Panc1 (cell line): ENCODE data around the gene MXRA8. TPM values are rescaled to one million over a fixed set of nuclear protein-coding genes. Genes with fewer than 3 reads are reported as not detected.

Experiments
- ATAC-seq: fragments of 200-7000 bp; cut with Tn5 transposase; 2 replicates; pipeline ENCODE4 v1.9.1; 2020; ENCODE audit warnings: mild to moderate bottlenecking, moderate library complexity
- BruUV-seq: library from RNA; stranded (reverse); fragments of 400-500 nt; replicated peaks from 2 replicates; lab custom pipeline; 2021; lab: Mats Ljungman, UMichigan
- CTCF ChIA-PET: fragments of 300-600 bp; sonication (Branson Sonifier 250); formaldehyde crosslinking; loops from one replicate; lab custom pipeline; 2022; ENCODE audit warnings: antibody characterized with exemption; lab: Charles Lee
- POLR2A ChIA-PET: fragments of 300-600 bp; sonication (Branson Sonifier 250); formaldehyde crosslinking; loops from one replicate; lab custom pipeline; 2022; ENCODE audit warnings: antibody characterized with exemption; lab: Charles Lee
- DNase-seq: peaks from one replicate; pipeline ENCODE4 v3.0.0-alpha.2; 2010; ENCODE audit warnings: low read depth, low spot score
- H3K27ac ChIP-seq: 2 replicates; pipeline ENCODE4 v1.5.1; 2011; ENCODE audit warnings: mild to moderate bottlenecking, low read length, inconsistent platforms
- H3K27me3 ChIP-seq: fragments of 200-500 bp; sonication (Bioruptor generic); 2 replicates; pipeline ENCODE4 v1.6.0; 2014; ENCODE audit warnings: low read length, inconsistent platforms; ENCODE audit not compliant: control insufficient read depth, insufficient read depth
- H3K36me3 ChIP-seq: fragments of 200-500 bp; sonication (Bioruptor generic); 2 replicates; pipeline ENCODE4 v1.5.1; 2014; ENCODE audit warnings: inconsistent platforms, mild to moderate bottlenecking, low read length, moderate library complexity; ENCODE audit not compliant: control insufficient read depth, insufficient read depth
- H3K4me1 ChIP-seq: 2 replicates; pipeline ENCODE4 v1.5.1; 2011; ENCODE audit warnings: inconsistent platforms, mild to moderate bottlenecking, low read length, moderate library complexity; ENCODE audit not compliant: control insufficient read depth, insufficient read depth
- H3K4me3 ChIP-seq, 2 experiments: 2 replicates each; pipeline ENCODE4 v1.5.1; 2011 to 2012; ENCODE audit warnings: low read depth in 2 of 2, low read length in 2 of 2, mild to moderate bottlenecking in 2 of 2, inconsistent platforms in 1 of 2, moderate library complexity in 1 of 2
- H3K9me3 ChIP-seq: fragments of 200-500 bp; sonication (Bioruptor generic); 2 replicates; pipeline ENCODE4 v1.5.1; 2014; ENCODE audit warnings: low read depth, mild to moderate bottlenecking, inconsistent platforms, low read length, moderate library complexity; ENCODE audit not compliant: control insufficient read depth, insufficient read depth
- POLR2AphosphoS5 ChIP-seq: IDR thresholded peaks from 2 replicates; pipeline ENCODE4 v1.6.1; 2012; ENCODE audit warnings: mild to moderate bottlenecking, low read depth, low read length, moderate library complexity
- SIN3A ChIP-seq: IDR thresholded peaks from 2 replicates; pipeline ENCODE4 v1.6.1; 2012; ENCODE audit warnings: low read depth, mild to moderate bottlenecking, low read length, moderate library complexity, borderline replicate concordance; ENCODE audit not compliant: insufficient read depth
- TCF7L2 ChIP-seq: IDR thresholded peaks from 2 replicates; pipeline ENCODE4 v1.6.1; 2011; ENCODE audit warnings: mild to moderate bottlenecking, low read depth, low read length, inconsistent platforms
- in situ Hi-C: cut with HindIII; loops from 2 replicates; pipeline ENCODE4 v1.10.0; 2016; ENCODE audit warnings: low sequenced_read_pairs, low pct_unique_long_range_greater_than_20kb
- intact Hi-C: fragments of 100-400 bp; cut with micrococcal nuclease; formaldehyde crosslinking; loops from one replicate; pipeline ENCODE4 v1.10.0; 2022; ENCODE audit not compliant: unreplicated experiment
- total RNA-seq: library from RNA; stranded (reverse); gene quantifications from one replicate; pipeline ENCODE4 v1.2.1, GENCODE V29; 2021; ENCODE audit not compliant: unreplicated experiment
- TF ChIP-seq, protein P1 (sequence below), 2 experiments: IDR thresholded peaks; 2 replicates each; pipeline ENCODE4 v1.6.1; 2011 to 2012; ENCODE audit warnings: low read depth in 2 of 2, control low read depth in 1 of 2, low read length in 1 of 2, mild to moderate bottlenecking in 1 of 2, moderate library complexity in 1 of 2; ENCODE audit not compliant: insufficient read depth in 1 of 2
- TF ChIP-seq, protein P2 (sequence below): fragments of 450-650 bp; IDR thresholded peaks from 2 replicates; pipeline ENCODE4 v1.5.1; 2017; ENCODE audit warnings: mild to moderate bottlenecking

MXRA8 gene
- total RNA-seq, 1 experiment from 2014 or later: 96.0 TPM

DNA sequence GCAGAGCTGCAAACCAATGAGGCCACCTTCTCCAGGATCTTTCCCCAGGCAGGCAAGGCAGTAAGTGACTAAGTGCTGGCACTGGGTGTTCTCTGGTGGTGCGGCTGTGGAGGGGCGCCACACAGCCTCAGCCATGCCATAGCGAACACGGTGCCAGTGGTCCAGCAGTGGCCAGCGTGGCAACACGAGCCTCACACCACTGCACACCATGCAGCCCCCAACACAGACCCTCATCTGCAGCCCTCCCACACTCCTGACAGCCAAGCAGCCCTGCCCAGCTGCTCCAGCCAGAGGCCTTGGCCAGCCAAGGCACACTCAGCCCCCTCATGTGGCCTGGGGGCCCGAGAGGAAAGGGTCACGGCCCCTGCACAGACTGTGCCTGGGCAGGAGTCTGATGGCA lies 36.9 kb downstream of the MXRA8 start:
- TF ChIP-seq, protein P1, sequence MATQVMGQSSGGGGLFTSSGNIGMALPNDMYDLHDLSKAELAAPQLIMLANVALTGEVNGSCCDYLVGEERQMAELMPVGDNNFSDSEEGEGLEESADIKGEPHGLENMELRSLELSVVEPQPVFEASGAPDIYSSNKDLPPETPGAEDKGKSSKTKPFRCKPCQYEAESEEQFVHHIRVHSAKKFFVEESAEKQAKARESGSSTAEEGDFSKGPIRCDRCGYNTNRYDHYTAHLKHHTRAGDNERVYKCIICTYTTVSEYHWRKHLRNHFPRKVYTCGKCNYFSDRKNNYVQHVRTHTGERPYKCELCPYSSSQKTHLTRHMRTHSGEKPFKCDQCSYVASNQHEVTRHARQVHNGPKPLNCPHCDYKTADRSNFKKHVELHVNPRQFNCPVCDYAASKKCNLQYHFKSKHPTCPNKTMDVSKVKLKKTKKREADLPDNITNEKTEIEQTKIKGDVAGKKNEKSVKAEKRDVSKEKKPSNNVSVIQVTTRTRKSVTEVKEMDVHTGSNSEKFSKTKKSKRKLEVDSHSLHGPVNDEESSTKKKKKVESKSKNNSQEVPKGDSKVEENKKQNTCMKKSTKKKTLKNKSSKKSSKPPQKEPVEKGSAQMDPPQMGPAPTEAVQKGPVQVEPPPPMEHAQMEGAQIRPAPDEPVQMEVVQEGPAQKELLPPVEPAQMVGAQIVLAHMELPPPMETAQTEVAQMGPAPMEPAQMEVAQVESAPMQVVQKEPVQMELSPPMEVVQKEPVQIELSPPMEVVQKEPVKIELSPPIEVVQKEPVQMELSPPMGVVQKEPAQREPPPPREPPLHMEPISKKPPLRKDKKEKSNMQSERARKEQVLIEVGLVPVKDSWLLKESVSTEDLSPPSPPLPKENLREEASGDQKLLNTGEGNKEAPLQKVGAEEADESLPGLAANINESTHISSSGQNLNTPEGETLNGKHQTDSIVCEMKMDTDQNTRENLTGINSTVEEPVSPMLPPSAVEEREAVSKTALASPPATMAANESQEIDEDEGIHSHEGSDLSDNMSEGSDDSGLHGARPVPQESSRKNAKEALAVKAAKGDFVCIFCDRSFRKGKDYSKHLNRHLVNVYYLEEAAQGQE (IDR thresholded peaks at IDR 0.05; ENCODE audit: insufficient read depth in 1 of 2, low read depth in 2 of 2, low read length in 1 of 2): no peak
- TF ChIP-seq, protein P2, sequence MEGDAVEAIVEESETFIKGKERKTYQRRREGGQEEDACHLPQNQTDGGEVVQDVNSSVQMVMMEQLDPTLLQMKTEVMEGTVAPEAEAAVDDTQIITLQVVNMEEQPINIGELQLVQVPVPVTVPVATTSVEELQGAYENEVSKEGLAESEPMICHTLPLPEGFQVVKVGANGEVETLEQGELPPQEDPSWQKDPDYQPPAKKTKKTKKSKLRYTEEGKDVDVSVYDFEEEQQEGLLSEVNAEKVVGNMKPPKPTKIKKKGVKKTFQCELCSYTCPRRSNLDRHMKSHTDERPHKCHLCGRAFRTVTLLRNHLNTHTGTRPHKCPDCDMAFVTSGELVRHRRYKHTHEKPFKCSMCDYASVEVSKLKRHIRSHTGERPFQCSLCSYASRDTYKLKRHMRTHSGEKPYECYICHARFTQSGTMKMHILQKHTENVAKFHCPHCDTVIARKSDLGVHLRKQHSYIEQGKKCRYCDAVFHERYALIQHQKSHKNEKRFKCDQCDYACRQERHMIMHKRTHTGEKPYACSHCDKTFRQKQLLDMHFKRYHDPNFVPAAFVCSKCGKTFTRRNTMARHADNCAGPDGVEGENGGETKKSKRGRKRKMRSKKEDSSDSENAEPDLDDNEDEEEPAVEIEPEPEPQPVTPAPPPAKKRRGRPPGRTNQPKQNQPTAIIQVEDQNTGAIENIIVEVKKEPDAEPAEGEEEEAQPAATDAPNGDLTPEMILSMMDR: no peak
- TF ChIP-seq POLR2AphosphoS5 (no peak), TCF7L2 (no peak), SIN3A (no peak)
- Histone ChIP-seq H3K4me1 (peaks cover 47% of the 10 kb centered on the region), H3K9me3 (no peaks in the 10 kb centered on the region), H3K36me3 (no peaks in the 10 kb centered on the region; the same call in none of the 2 replicates), H3K4me3 (no peak overlapping the region), H3K27me3 (no peaks in the 10 kb centered on the region), H3K27ac (no peak overlapping the region)
- no TSS peak for BruUV-seq
- no peak for DNase-seq
- CTCF ChIA-PET: no interaction called here
- ATAC-seq: no peak
- in situ Hi-C loops: no loop called here
- POLR2A ChIA-PET: no interaction called here
- intact Hi-C loops: no loop called here

DNA sequence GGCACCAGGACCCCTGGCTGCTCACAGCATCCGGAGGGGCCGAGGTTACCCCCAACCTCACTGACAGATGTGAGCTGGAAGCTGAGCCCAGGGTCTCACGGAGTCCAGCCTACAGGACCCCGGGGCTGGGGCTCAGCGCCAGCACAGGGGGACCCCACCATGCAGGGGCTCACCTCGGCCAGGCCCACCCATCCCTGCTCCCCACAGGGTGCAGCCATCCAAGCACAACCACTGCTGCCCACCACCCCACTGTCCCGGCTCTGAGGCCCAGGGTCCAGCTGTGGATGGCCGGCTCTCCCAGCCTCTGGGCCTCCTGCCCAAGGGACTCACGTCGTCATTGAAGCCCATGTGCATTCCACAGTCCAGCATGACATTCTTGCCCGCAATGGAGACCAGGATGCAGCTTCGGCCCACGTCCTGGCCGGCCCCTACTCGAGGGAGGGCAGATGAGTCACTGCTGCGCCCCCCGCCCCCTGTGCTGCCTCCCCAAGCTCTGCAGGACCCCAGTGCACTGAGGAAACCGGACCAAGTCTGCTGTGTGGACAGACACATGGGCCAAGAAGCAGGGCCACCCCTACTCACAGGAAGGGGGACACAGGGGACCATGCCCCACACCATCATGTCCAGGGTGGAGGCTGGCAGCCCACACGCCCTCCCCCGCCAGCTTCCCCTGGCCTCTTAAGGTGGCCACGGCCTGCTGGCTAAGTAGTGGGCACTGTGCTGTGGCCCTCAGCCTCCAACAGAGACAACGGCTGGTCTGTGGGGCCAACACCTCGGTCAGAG lies 37.5 kb downstream of the MXRA8 start:
- CTCF ChIA-PET: no interaction called here

More for the DNA sequence above, 37.5 kb downstream of the MXRA8 start:
- Histone ChIP-seq H3K27me3 (no peaks in the 10 kb centered on the region), H3K4me3 (no peak overlapping the region), H3K36me3 (no peaks in the 10 kb centered on the region; the same call in none of the 2 replicates), H3K4me1 (peaks cover 42% of the 10 kb centered on the region), H3K27ac (no peak overlapping the region), H3K9me3 (no peaks in the 10 kb centered on the region)
- POLR2A ChIA-PET: no interaction called here
- TF ChIP-seq, protein P1 (IDR thresholded peaks at IDR 0.05; ENCODE audit: insufficient read depth in 1 of 2, low read depth in 2 of 2, low read length in 1 of 2): no peak
- TF ChIP-seq SIN3A (no peak), POLR2AphosphoS5 (no peak), TCF7L2 (no peak)
- TF ChIP-seq, protein P2: no peak
- DNase-seq (no peak), ATAC-seq (no peak)
- no TSS peak for BruUV-seq
- intact Hi-C loops (no loop called here), in situ Hi-C loops (no loop called here)
